HepG2 (cell line): ENCODE results near the gene NTMT2. TPM values are rescaled to one million over a fixed set of nuclear protein-coding genes. Genes with fewer than 3 reads are reported as not detected.

ENCODE experiments used
- ATAC-seq: fragments of 200-7000 bp; cut with Tn5 transposase; 3 replicates; pipeline ENCODE4 v1.9.1; 2020; ENCODE audit warnings: mild to moderate bottlenecking, moderate library complexity
- BruUV-seq: library from RNA; stranded (reverse); fragments of 400-500 nt; replicated peaks from 2 replicates; lab custom pipeline; 2021; lab: Mats Ljungman, UMichigan
- CTCF ChIA-PET: fragments of 300-600 bp; formaldehyde crosslinking; extraction: SDS; loops from one replicate; lab custom pipeline; 2021; ENCODE audit warnings: low total read pairs, inconsistent platforms, low intra/inter-chr PET ratio; lab: Yijun Ruan, JAX
- POLR2A ChIA-PET: fragments of 350-600 bp; sonication (Branson Sonifier 250); formaldehyde crosslinking; loops from one replicate; lab custom pipeline; 2020; ENCODE audit warnings: antibody characterized with exemption, inconsistent platforms; lab: Yijun Ruan, JAX
- DNase-seq: peaks from one replicate; pipeline ENCODE4 v3.0.0-alpha.2; 2015; ENCODE audit warnings: low spot score
- FAIRE-seq: peaks from 3 replicates; lab custom pipeline; 2011; peaks lifted over from hg19 to GRCh38; lab: Jason Lieb, UNC
- H2AFZ ChIP-seq: one replicate; pipeline ENCODE4 v1.6.1; 2011; ENCODE audit warnings: low read length, inconsistent platforms
- H3K27ac ChIP-seq: fragments of 300-600 bp; 3 replicates; pipeline ENCODE4 v1.8.0; 2011; ENCODE audit warnings: mixed run types, mild to moderate bottlenecking, mixed read lengths, low read length, inconsistent platforms; ENCODE audit not compliant: insufficient read depth; ENCODE audit errors: extremely low read length
- H3K27me3 ChIP-seq, 2 experiments: fragments of 200-600 bp in 1 of 2; 2 replicates in 1 of 2; 3 replicates in 1 of 2; pipeline versions ENCODE4 v1.6.0 to v1.8.0; 2011; ENCODE audit warnings: low read length in 2 of 2, mild to moderate bottlenecking in 2 of 2, moderate library complexity in 2 of 2, inconsistent platforms in 1 of 2; ENCODE audit not compliant: insufficient read depth in 2 of 2, control insufficient read depth in 1 of 2
- H3K36me3 ChIP-seq, 2 experiments: fragments of 200-600 bp in 1 of 2; replicated peaks in 1 of 2; 2 replicates in 1 of 2; 3 replicates in 1 of 2; pipeline versions ENCODE4 v1.5.1 to v1.8.0; 2011; ENCODE audit warnings: low read length in 2 of 2, inconsistent platforms in 1 of 2; ENCODE audit not compliant: insufficient read depth in 2 of 2, control insufficient read depth in 1 of 2
- H3K4me1 ChIP-seq: 2 replicates; pipeline ENCODE4 v1.5.1; 2012; ENCODE audit warnings: low read length, inconsistent platforms; ENCODE audit not compliant: insufficient read depth
- H3K4me2 ChIP-seq: 2 replicates; pipeline ENCODE4 v1.6.0; 2011; ENCODE audit warnings: low read depth, low read length, inconsistent platforms
- H3K4me3 ChIP-seq, 3 experiments: fragments of 200-600 bp in 1 of 3; sonication (generic), shearing (Covaris generic) in 1 of 3; replicated peaks in 1 of 3; 2 replicates each; pipeline ENCODE4 v1.5.1; 2011 to 2016; ENCODE audit warnings: low read length in 3 of 3, inconsistent platforms in 2 of 3, low read depth in 2 of 3, mild to moderate bottlenecking in 2 of 3, control low read depth in 1 of 3, mixed read lengths in 1 of 3; ENCODE audit not compliant: insufficient read depth in 1 of 3
- H3K79me2 ChIP-seq: one replicate; pipeline ENCODE4 v1.6.1; 2011; ENCODE audit warnings: low read length, inconsistent platforms; ENCODE audit not compliant: insufficient read depth
- H3K9ac ChIP-seq: 2 replicates; pipeline ENCODE4 v1.6.0; 2011; ENCODE audit warnings: mild to moderate bottlenecking, low read depth, low read length, inconsistent platforms; ENCODE audit not compliant: insufficient read depth
- H3K9me3 ChIP-seq: 2 replicates; pipeline ENCODE4 v1.5.1; 2012; ENCODE audit warnings: mild to moderate bottlenecking, low read length
- H4K20me1 ChIP-seq: 2 replicates; pipeline ENCODE4 v1.6.0; 2011; ENCODE audit warnings: inconsistent platforms, mild to moderate bottlenecking, low read length, moderate library complexity; ENCODE audit not compliant: insufficient read depth
- FLYWCH1 ChIP-seq: sonication (generic); formaldehyde crosslinking; IDR thresholded peaks from 2 replicates; pipeline ENCODE4 v1.8.1; 2023; ENCODE audit warnings: mild to moderate bottlenecking, missing genetic modification reagents
- HNRNPLL ChIP-seq: fragments of 200-400 bp; formaldehyde crosslinking; IDR thresholded peaks from 2 replicates; pipeline ENCODE4 v1.6.1; 2017; ENCODE audit warnings: mild to moderate bottlenecking, low read depth, low read length; ENCODE audit not compliant: poor library complexity, severe bottlenecking
- SIX4 ChIP-seq: sonication (generic); formaldehyde crosslinking; IDR thresholded peaks from 2 replicates; pipeline ENCODE4 v1.4.0; 2020; ENCODE audit warnings: missing genetic modification reagents
- SPEN ChIP-seq: sonication (generic); formaldehyde crosslinking; IDR thresholded peaks from 2 replicates; pipeline ENCODE4 v1.5.1; 2020; ENCODE audit warnings: low read depth, mild to moderate bottlenecking, missing genetic modification reagents
- SUZ12 ChIP-seq: fragments of 150-350 bp; IDR thresholded peaks from 2 replicates; pipeline ENCODE4 v1.6.1; 2014; ENCODE audit warnings: low read depth, low read length
- TAF15 ChIP-seq: fragments of 200-400 bp; formaldehyde crosslinking; IDR thresholded peaks from one replicate; pipeline ENCODE4 v1.6.1; 2018; ENCODE audit warnings: mild to moderate bottlenecking, low read depth, low read length; ENCODE audit not compliant: poor library complexity, severe bottlenecking
- ZNF296 ChIP-seq: sonication (generic); formaldehyde crosslinking; conservative IDR thresholded peaks from 2 replicates; pipeline ENCODE4 v1.5.0; 2020; ENCODE audit warnings: mild to moderate bottlenecking, missing genetic modification reagents
- ZNF468 ChIP-seq: sonication (generic); formaldehyde crosslinking; IDR thresholded peaks from 2 replicates; pipeline ENCODE4 v1.8.0; 2022; ENCODE audit warnings: mild to moderate bottlenecking, moderate library complexity, missing genetic modification reagents
- ZNF776 ChIP-seq: sonication (generic); formaldehyde crosslinking; IDR thresholded peaks from 2 replicates; pipeline ENCODE4 v1.4.0; 2020; ENCODE audit warnings: mild to moderate bottlenecking, missing genetic modification reagents
- ZNF879 ChIP-seq: sonication (generic); formaldehyde crosslinking; IDR thresholded peaks from 2 replicates; pipeline ENCODE4 v1.8.1; 2023; ENCODE audit warnings: missing genetic modification reagents
- WGBS: methylation state at CpG from one replicate; pipeline ENCODE4 v1.1.6; 2017; ENCODE audit warnings: low lambda C conversion rate; 5-methylcytosine and 5-hydroxymethylcytosine counted together
- in situ Hi-C: cut with HindIII; loops from 2 replicates; pipeline ENCODE4 v1.10.0; 2017; ENCODE audit warnings: low pct_unique_long_range_greater_than_20kb; ENCODE audit not compliant: extremely low pct_ligation_motif_present
- intact Hi-C: fragments of 100-400 bp; cut with micrococcal nuclease; formaldehyde crosslinking; loops from one replicate; pipeline ENCODE4 v1.10.0; 2022; ENCODE audit not compliant: unreplicated experiment
- polyA plus RNA-seq, 8 experiments: library from polyadenylated mRNA; depleted of rRNA in 3 of 8; stranded (reverse) in 7 of 8; unstranded in 1 of 8; fragments of >200 nt; fragmentation: Illumina TruSeq in 4 of 8; extraction: Trizol in 4 of 8; gene quantifications; 2 replicates each; pipeline versions ENCODE4 v1.2.1 to v1.2.3, GENCODE V29; 2011 to 2016; ENCODE audit warnings: low read depth in 4 of 8, missing spikeins in 1 of 8, mixed read lengths in 1 of 8; ENCODE audit not compliant: insufficient read depth in 1 of 8
- total RNA-seq, 5 experiments: library from RNA; depleted of rRNA; stranded (reverse); fragments of >200 nt; fragmentation: Illumina TruSeq; extraction: Trizol; gene quantifications; 2 replicates each; pipeline ENCODE4 v1.2.3, GENCODE V29; 2016; ENCODE audit warnings: low read depth in 1 of 5
- TF ChIP-seq, protein P1 (sequence below): sonication (generic); formaldehyde crosslinking; IDR thresholded peaks from 2 replicates; pipeline ENCODE4 v1.4.0; 2020; ENCODE audit warnings: mild to moderate bottlenecking, missing genetic modification reagents
- TF ChIP-seq, protein P2 (sequence below): IDR thresholded peaks from 2 replicates; pipeline ENCODE4 v1.6.1; 2016
- TF ChIP-seq, protein P3 (sequence below): sonication (generic); formaldehyde crosslinking; IDR thresholded peaks from 2 replicates; pipeline ENCODE4 v1.4.0; 2020; ENCODE audit warnings: missing genetic modification reagents, borderline replicate concordance
- TF ChIP-seq, protein P4 (sequence below): sonication (generic); formaldehyde crosslinking; IDR thresholded peaks from 2 replicates; pipeline ENCODE4 v1.5.0; 2020; ENCODE audit warnings: mild to moderate bottlenecking, low read depth, missing genetic modification reagents, borderline replicate concordance
- TF ChIP-seq, protein P5 (sequence below): sonication (generic); formaldehyde crosslinking; IDR thresholded peaks from 2 replicates; pipeline ENCODE4 v1.8.0; 2022; ENCODE audit warnings: mild to moderate bottlenecking, missing genetic modification reagents

The NTMT2 gene
- total and polyA plus RNA-seq, 2 of the 13 experiments (the other 11 are each of a cell fraction or from before 2014, with no cell fraction given), result not detected

DNA sequence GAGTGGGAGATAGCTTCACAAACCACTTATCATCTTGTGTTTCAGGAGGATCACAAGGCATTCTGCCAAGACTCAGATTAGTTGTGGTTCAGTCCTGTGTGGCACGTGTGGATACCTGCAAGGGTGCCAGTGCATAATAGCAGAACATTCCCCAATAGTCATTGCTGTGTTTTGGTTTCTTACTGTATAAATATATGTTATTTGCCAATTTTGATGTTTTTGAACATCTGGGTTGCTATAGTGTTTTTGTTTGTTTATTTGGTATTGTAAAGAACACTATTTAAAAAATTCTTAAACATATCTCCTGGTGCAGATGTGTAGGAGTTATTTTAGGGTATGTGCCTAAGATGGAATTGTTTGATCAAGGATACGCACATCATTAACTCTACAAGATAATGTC lies 5.4 kb upstream of the NTMT2 start:
- 31% methylated on average over 2 of the region's 2 CpGs for WGBS
- in situ Hi-C loops, result no loop called here
- CTCF ChIA-PET, result no interaction called here
- no peak for ATAC-seq
- no peak overlapping the region for H3K4me2 ChIP-seq
- TF ChIP-seq, protein P1, sequence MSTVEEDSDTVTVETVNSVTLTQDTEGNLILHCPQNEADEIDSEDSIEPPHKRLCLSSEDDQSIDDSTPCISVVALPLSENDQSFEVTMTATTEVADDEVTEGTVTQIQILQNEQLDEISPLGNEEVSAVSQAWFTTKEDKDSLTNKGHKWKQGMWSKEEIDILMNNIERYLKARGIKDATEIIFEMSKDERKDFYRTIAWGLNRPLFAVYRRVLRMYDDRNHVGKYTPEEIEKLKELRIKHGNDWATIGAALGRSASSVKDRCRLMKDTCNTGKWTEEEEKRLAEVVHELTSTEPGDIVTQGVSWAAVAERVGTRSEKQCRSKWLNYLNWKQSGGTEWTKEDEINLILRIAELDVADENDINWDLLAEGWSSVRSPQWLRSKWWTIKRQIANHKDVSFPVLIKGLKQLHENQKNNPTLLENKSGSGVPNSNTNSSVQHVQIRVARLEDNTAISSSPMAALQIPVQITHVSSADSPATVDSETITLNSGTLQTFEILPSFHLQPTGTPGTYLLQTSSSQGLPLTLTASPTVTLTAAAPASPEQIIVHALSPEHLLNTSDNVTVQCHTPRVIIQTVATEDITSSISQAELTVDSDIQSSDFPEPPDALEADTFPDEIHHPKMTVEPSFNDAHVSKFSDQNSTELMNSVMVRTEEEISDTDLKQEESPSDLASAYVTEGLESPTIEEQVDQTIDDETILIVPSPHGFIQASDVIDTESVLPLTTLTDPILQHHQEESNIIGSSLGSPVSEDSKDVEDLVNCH (CRISPR knock-in tag), result no peak
- TF ChIP-seq SPEN (CRISPR knock-in tag) (no peak), ZNF468 (CRISPR knock-in tag) (no peak), HNRNPLL (no peak), SUZ12 (no peak), TAF15 (no peak), ZNF776 (CRISPR knock-in tag) (no peak), SIX4 (CRISPR knock-in tag) (no peak), ZNF296 (CRISPR knock-in tag) (no peak), FLYWCH1 (CRISPR knock-in tag) (no peak), ZNF879 (CRISPR knock-in tag) (no peak)
- TF ChIP-seq, protein P2, sequence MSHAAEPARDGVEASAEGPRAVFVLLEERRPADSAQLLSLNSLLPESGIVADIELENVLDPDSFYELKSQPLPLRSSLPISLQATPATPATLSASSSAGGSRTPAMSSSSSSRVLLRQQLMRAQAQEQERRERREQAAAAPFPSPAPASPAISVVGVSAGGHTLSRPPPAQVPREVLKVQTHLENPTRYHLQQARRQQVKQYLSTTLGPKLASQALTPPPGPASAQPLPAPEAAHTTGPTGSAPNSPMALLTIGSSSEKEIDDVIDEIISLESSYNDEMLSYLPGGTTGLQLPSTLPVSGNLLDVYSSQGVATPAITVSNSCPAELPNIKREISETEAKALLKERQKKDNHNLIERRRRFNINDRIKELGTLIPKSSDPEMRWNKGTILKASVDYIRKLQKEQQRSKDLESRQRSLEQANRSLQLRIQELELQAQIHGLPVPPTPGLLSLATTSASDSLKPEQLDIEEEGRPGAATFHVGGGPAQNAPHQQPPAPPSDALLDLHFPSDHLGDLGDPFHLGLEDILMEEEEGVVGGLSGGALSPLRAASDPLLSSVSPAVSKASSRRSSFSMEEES (CRISPR knock-in tag), result no peak
- TF ChIP-seq, protein P3, sequence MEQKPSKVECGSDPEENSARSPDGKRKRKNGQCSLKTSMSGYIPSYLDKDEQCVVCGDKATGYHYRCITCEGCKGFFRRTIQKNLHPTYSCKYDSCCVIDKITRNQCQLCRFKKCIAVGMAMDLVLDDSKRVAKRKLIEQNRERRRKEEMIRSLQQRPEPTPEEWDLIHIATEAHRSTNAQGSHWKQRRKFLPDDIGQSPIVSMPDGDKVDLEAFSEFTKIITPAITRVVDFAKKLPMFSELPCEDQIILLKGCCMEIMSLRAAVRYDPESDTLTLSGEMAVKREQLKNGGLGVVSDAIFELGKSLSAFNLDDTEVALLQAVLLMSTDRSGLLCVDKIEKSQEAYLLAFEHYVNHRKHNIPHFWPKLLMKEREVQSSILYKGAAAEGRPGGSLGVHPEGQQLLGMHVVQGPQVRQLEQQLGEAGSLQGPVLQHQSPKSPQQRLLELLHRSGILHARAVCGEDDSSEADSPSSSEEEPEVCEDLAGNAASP (CRISPR knock-in tag), result no peak
- TF ChIP-seq, protein P4, sequence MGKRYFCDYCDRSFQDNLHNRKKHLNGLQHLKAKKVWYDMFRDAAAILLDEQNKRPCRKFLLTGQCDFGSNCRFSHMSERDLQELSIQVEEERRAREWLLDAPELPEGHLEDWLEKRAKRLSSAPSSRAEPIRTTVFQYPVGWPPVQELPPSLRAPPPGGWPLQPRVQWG, result no peak
- TF ChIP-seq, protein P5, sequence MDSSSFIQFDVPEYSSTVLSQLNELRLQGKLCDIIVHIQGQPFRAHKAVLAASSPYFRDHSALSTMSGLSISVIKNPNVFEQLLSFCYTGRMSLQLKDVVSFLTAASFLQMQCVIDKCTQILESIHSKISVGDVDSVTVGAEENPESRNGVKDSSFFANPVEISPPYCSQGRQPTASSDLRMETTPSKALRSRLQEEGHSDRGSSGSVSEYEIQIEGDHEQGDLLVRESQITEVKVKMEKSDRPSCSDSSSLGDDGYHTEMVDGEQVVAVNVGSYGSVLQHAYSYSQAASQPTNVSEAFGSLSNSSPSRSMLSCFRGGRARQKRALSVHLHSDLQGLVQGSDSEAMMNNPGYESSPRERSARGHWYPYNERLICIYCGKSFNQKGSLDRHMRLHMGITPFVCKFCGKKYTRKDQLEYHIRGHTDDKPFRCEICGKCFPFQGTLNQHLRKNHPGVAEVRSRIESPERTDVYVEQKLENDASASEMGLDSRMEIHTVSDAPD (CRISPR knock-in tag), result no peak
- no peak overlapping the region for H2AFZ ChIP-seq
- POLR2A ChIA-PET, result no interaction called here
- intact Hi-C loops, result no loop called here
- no peak overlapping the region for H3K9ac ChIP-seq
- no peaks in the 10 kb centered on the region for H4K20me1 ChIP-seq
- H3K79me2 ChIP-seq, result no peaks in the 10 kb centered on the region
- H3K27ac ChIP-seq, result no peak overlapping the region
- no peaks in the 10 kb centered on the region for H3K9me3 ChIP-seq
- H3K36me3 ChIP-seq, result no peaks in the 10 kb centered on the region
- DNase-seq, result no peak
- H3K4me1 ChIP-seq, result no peaks in the 10 kb centered on the region
- no peak for FAIRE-seq
- no peak overlapping the region for H3K4me3 ChIP-seq
- BruUV-seq, result no TSS peak
- H3K27me3 ChIP-seq, result no peaks in the 10 kb centered on the region
